Esophagus muscularis mucosa (tissue), 4 donors: ENCODE data around the gene ENTR1.

Source experiments
- EP300 ChIP-seq: sonication (generic); formaldehyde crosslinking; IDR thresholded peaks from one replicate; pipeline ENCODE4 v1.6.1; 2017; ENCODE audit warnings: antibody characterized with exemption
- POLR2A ChIP-seq: fragments of 450-650 bp; IDR thresholded peaks from one replicate; pipeline ENCODE4 v1.6.1; 2017; ENCODE audit warnings: antibody characterized with exemption, moderate library complexity, mild to moderate bottlenecking, low read depth
- TF ChIP-seq, protein P1 (sequence below), 3 experiments: fragments of 200-600 bp in 2 of 3; fragments of 450-650 bp in 1 of 3; sonication (generic) in 2 of 3; IDR thresholded peaks; one replicate each; pipeline ENCODE4 v1.5.1; 2017 to 2019; ENCODE audit warnings: antibody characterized with exemption in 3 of 3, mild to moderate bottlenecking in 2 of 3, moderate library complexity in 1 of 3

GRCh38 chr9:136421791-136422190 lies 11.4 kb upstream of the ENTR1 start:
- TF ChIP-seq, protein P1, sequence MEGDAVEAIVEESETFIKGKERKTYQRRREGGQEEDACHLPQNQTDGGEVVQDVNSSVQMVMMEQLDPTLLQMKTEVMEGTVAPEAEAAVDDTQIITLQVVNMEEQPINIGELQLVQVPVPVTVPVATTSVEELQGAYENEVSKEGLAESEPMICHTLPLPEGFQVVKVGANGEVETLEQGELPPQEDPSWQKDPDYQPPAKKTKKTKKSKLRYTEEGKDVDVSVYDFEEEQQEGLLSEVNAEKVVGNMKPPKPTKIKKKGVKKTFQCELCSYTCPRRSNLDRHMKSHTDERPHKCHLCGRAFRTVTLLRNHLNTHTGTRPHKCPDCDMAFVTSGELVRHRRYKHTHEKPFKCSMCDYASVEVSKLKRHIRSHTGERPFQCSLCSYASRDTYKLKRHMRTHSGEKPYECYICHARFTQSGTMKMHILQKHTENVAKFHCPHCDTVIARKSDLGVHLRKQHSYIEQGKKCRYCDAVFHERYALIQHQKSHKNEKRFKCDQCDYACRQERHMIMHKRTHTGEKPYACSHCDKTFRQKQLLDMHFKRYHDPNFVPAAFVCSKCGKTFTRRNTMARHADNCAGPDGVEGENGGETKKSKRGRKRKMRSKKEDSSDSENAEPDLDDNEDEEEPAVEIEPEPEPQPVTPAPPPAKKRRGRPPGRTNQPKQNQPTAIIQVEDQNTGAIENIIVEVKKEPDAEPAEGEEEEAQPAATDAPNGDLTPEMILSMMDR (IDR thresholded peaks at IDR 0.05), result no peak
- TF ChIP-seq POLR2A (no peak), EP300 (no peak)
